ENCODE results near the gene TM4SF20.

Gene TM4SF20, protein sequence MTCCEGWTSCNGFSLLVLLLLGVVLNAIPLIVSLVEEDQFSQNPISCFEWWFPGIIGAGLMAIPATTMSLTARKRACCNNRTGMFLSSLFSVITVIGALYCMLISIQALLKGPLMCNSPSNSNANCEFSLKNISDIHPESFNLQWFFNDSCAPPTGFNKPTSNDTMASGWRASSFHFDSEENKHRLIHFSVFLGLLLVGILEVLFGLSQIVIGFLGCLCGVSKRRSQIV

GRCh38 chr2:227379095-227379494 is at the start of gene TM4SF20:
Gene TM4SF20 (minus strand): TSS chr2:227379306. CDS start chr2:227379268, 38 bp downstream.
- DNase-seq = no peak

DNA sequence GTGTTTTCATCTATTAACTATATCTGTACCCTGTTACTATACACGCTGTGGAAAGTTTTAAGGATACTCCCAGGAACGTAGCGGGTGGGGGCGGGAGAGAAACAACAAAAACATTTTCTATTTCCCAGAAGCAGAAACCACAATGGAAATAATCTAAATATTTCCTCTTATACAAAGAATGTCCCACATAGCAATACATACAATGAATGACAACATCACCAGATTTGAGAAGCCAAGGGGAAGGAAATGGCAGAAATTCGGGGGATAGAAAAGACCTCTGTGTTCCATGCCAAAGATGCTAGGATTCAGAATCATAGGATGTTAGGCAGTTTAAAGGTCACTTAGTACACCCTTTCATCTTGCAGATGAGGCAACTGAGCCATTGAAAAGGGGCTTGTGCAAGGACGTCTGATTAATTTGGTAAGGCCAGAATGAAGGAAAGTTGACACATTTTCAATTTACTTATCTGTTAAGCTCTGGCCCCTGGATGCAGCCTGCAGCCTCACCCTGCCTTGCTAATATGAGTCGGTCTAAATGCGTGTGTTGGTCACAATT is 49.7 kb upstream of the TM4SF20 start:
- DNase-seq = peak; percentile 35

DNA sequence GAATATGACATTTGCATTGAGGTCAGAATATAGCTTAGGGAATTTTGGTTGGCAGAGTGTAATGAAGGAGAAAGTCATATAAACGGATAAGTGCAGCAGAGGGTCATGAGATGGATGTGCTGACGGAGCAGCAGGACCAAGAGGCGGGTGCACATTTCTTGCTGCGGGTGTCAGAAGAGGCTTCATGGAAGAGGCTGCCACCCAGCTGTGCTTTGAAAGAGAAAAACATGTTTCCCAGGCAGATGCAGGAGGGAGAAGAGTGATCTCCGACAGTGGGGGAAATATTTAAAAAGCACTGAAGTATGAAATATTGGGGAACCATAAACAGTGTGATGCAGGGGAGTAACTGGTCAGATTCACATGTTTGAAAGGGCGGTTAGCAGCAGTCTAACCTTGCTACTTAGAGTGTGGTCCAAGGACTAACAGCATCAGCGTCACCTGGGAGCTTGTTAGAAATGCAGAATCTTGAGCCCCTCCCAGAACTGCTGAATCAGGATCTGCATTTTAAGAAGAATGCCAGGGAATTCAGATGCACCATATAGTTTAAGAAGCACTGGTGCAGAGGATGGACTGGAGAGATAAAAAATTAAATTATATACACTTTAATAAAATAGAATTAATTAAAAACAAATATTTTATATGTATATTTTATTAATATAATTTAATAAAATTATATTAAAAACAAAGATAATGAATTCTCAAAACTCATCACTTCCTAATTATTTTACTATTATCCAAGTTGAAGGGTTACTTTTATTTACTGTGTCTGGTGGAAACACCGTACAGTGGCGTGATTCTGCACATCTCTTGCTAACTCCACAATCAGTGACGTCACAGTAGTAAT is 44.8 kb upstream of the TM4SF20 start:
- DNase-seq = no peak

DNA sequence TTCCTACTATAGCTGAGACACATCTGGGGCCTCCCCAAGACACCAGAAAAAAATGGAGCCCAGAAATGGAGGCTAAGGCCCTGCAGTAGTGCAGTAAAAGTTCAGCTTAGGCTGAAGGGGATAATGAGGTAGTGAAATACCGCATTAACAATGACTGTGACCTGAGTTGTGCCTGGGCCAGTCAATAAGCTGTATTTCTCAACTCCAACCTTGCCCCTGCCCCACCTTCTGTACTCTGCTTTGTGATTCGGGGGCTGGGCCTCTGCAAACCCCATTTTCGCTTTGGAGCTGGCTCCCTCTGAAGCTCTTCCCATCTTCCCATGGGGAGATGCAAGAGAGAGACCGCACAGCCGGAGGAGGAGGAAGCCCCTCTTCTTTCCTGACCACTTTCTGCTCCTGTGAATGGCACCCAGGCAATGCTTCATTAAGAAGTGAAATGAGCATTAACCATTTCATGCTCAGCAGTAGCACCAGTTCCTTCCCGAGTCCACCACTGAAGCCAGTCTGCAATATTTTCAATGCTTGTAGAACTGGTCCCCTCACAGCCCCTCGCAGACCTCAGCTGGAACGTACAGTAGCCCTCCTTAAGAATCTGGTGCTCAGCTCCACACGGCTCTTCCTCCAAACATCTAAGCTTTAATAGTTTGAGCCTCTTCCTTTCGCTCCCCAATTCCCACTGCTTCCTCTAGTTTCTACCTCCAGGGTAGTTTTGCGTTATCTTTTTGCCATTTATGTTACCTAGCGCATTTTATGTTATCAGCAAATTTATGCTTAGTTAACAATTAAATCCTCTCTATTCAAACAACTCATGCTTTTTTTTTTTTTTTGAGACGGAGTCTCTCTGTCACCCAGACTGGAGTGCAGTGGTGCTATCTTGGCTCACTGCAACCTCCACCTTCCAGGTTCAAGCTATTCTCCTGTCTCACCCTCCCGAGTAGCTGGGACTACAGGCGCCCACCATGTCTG is 41.3 kb upstream of the TM4SF20 start:
- no peak for DNase-seq

DNA sequence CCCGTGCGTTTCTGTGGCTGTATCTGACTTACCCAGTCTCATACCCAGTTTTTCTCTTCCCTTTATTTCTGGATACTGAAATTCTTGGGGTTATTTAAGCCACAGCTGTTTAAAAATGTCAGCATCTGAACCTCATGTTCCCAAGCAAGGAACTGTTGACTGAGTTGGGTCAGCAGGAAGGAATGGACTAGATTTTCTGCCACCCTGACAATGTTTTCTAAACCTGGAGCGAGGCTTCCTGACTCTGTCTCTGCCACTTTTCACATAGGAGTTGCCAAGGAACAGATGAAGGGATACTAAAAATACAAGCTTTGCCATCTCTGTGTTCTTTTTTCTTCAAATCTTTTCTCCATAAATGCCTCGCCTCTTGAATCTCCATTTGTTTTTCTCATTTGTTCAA is 37.6 kb upstream of the TM4SF20 start:
- DNase-seq = no peak

GRCh38 chr2:227415538-227416424 is 36.7 kb upstream of the TM4SF20 start:
- peak; percentile 93 for DNase-seq

DNA sequence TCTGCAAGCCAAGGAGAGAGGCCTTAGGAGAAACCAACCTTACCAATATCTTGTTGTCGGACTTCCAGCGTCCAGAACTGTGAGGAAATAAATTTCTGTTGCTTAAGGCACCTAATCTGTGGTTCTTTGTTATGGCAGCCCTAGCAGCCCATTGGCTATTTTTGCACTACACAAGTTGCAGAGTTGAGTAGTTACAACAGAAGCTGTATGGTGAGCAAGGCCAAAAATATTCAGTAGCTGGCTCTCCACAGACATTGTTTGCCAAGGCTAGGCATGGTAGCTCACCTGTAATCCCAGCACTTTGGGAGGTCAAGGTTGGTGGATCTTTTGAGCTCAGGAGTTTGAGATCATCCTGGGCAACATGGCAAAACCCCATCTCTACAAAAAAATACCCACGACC is 35.7 kb upstream of the TM4SF20 start:
- peak; percentile 32 for DNase-seq

- peak; percentile 15 for DNase-seq
These were observed 34.3 kb upstream of the TM4SF20 start for GRCh38 chr2:227413371-227413770.

GRCh38 chr2:227412877-227413276 is 33.8 kb upstream of the TM4SF20 start:
- DNase-seq = no peak

GRCh38 chr2:227411990-227412350 is 32.9 kb upstream of the TM4SF20 start:
- DNase-seq = no peak

- DNase-seq = peak; percentile 58
These were observed 32.3 kb upstream of the TM4SF20 start for GRCh38 chr2:227411320-227411989.

GRCh38 chr2:227410191-227410590 is 31.1 kb upstream of the TM4SF20 start:
- DNase-seq = no peak

DNA sequence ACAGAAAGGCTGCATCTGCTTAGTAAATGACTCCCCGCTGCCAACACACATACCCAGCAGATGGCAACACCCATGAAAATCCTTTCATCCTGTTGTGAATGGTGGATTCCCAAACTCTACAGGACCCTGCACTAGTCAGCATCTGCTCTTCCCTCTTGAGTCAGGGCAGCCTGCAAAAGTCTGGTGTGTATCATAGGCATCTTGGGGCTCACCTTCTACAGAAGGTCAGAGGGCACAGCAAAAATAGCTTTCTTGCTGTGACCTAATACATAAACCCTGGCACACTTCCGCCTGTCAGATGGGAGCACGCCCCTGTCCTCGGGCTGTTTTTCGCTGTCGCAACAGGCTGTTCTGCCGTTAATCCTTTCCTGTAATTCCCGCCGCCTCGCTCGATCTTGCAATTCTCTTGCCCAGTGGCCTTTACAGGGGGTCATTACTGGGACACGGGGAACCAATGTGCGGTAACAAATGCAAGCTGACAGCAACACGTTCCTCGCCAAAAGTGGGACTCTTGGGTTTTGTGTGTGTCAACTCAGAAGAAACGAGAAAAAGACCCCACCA is 28.6 kb upstream of the TM4SF20 start:
- DNase-seq = peak; percentile 87

DNA sequence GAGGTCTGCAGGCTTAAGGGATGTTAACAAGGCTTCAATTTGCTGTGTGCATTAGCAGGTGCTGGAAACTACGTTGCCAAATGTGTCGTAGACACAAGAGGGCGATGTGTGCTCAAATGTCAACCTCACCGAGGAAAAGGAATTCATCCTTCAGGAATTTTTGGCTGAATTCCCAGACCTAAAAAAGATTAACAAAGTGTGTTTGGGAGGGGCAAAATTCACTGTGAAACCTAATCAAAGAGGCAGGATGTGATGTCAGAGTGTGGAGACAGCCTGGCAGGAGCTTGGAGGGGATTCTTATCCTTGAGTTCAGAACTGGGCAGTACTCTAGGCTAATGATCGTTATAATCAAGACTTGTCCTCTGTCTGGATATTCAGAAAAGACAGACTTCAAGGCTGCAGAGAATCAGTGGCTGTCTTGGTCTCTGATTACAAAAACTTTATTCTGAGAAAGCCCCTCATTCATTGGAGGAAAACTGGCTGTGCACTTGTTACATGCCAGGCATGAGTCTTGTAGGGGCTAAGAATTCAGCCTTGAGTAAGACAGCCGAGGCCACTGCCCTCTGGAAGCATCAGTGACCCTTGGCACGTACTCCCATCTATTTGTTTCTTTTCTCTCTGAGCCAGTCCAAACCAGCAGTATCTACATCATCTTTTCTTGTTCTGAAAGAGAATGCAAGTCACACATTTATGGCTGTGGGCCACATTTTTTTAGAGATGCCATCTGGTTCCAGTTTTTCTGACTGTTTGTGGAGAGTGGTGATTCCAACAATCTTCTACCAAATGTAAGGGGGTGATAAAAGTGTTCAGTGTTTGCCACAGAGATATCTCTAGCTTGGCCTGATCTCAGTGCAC is 27.3 kb upstream of the TM4SF20 start:
- peak; percentile 44 for DNase-seq

DNA sequence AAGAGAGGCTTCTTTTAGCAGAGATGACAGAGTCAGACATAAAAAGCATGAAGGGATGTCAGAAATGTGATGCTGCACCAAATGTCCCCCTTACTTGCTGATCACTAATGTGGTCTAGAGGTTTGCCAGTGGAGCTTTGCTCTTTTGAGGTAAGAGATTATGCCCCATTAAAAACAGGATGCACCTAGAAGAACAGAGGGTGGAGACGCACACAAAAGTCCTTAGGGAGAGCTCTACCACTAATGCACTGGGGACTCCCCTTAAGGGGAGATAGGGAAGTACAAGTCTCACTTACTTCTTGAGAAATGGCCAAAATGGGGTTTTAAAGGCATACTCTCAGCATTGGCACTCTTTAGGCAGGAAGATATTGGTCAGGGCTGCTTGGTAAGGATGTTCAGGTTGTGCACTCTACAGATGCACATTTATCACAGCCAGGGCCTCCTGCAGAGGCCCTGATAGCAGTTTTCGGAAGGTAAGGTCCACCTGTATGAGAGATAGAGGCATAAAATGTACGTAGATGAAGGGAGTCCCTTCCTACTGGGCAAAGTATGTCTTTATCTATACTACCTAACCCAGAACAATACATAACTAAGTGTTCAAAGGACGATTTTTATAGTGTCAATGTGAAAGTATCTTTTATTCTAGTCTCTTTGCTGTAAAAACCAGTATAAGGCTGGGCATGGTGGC is 25.6 kb upstream of the TM4SF20 start:
- peak; percentile 72 for DNase-seq

- DNase-seq = no peak
These were observed 23.9 kb upstream of the TM4SF20 start for GRCh38 chr2:227402959-227403358.

- no peak for DNase-seq
These were observed 23.2 kb upstream of the TM4SF20 start for GRCh38 chr2:227402321-227402720.

GRCh38 chr2:227401550-227401949 is 22.4 kb upstream of the TM4SF20 start:
- no peak for DNase-seq

Data from inflammatory macrophage treated with lipopolysaccharide for 4 hours (primary cell).